Transverse colon (tissue), 4 donors: ENCODE measurements around the gene TP53AIP1. TPM values are rescaled to one million over a fixed set of nuclear protein-coding genes. Genes with fewer than 3 reads are reported as not detected.
A peak's percentile ranks its signal among the peaks of the same experiment; 100 is the strongest.

ENCODE experiments used
- DNase-seq: peaks from one replicate; pipeline ENCODE4 v3.0.0-alpha.2; 2019
- H3K27ac ChIP-seq, 4 donors: fragments of 200-600 bp; sonication (generic); 2 replicates each; pipeline ENCODE4 v1.5.1; 2016 to 2018; ENCODE audit warnings: inconsistent platforms in 4 of 4
- H3K27me3 ChIP-seq: fragments of 200-600 bp; sonication (generic); 2 replicates; pipeline ENCODE4 v1.5.1; 2017; ENCODE audit warnings: inconsistent platforms
- H3K36me3 ChIP-seq, 4 donors: fragments of 200-600 bp; sonication (generic); 2 replicates each; pipeline ENCODE4 v1.5.1; 2017 to 2019; ENCODE audit warnings: inconsistent platforms in 4 of 4
- H3K4me1 ChIP-seq, 4 donors: fragments of 200-600 bp; sonication (generic); 2 replicates each; pipeline ENCODE4 v1.5.1; 2017 to 2020; ENCODE audit warnings: inconsistent platforms in 4 of 4
- H3K4me3 ChIP-seq, 4 donors: fragments of 200-600 bp; sonication (generic); 1 replicate in 1 of 4; 2 replicates in 3 of 4; pipeline versions ENCODE4 v1.5.1 to v1.6.1; 2017 to 2019; ENCODE audit warnings: inconsistent platforms in 4 of 4
- H3K9me3 ChIP-seq, 2 donors: fragments of 200-600 bp; sonication (generic); 2 replicates each; pipeline ENCODE4 v1.5.1; 2017 to 2019; ENCODE audit warnings: inconsistent platforms in 2 of 2
- EP300 ChIP-seq: sonication (generic); formaldehyde crosslinking; IDR thresholded peaks from one replicate; pipeline ENCODE4 v1.6.1; 2017; ENCODE audit warnings: antibody characterized with exemption, low read depth
- POLR2A ChIP-seq: fragments of 450-650 bp; IDR thresholded peaks from one replicate; pipeline ENCODE4 v1.6.1; 2016; ENCODE audit warnings: antibody characterized with exemption, mild to moderate bottlenecking, moderate library complexity
- POLR2AphosphoS5 ChIP-seq, 3 donors: sonication (generic); formaldehyde crosslinking; IDR thresholded peaks; one replicate each; pipeline ENCODE4 v1.6.1; 2016; ENCODE audit warnings: antibody characterized with exemption in 3 of 3
- WGBS, 2 donors: methylation state at CpG; one replicate each; pipeline ENCODE4 v1.1.5; 2018; ENCODE audit warnings: low coverage in 1 of 2; 5-methylcytosine and 5-hydroxymethylcytosine counted together
- in situ Hi-C, 4 donors: fragments of 200-750 bp; cut with MboI; loops; one replicate each; pipeline versions ENCODE4 v1.15.0 to v1.15.1; 2017; ENCODE audit warnings: low sequenced_read_pairs in 3 of 4, low pct_ligation_motif_present in 1 of 4, low pct_unique_long_range_greater_than_20kb in 1 of 4
- intact Hi-C: fragments of 100-400 bp; cut with DNase I; formaldehyde crosslinking; loops from one replicate; pipeline ENCODE4 v1.15.1; 2023; ENCODE audit warnings: low total_unique reads
- total RNA-seq, 4 donors: library from RNA; depleted of rRNA; stranded (reverse); fragments of >200 nt; gene quantifications; one replicate each; pipeline ENCODE4 v1.1.0, GENCODE V29; 2016
- TF ChIP-seq, protein P1 (sequence below), 5 experiments: fragments of 200-600 bp in 3 of 5; fragments of 450-650 bp in 2 of 5; sonication (generic) in 3 of 5; IDR thresholded peaks; 1 replicate in 2 of 5; 2 replicates in 3 of 5; pipeline ENCODE4 v1.5.1; 2016 to 2017; ENCODE audit warnings: antibody characterized with exemption in 5 of 5, inconsistent platforms in 3 of 5, mild to moderate bottlenecking in 2 of 5, moderate library complexity in 1 of 5

The TP53AIP1 gene
- total RNA-seq, 4 donors from 2014 or later: 0.20 to 0.48 (median 0.41) TPM; not detected in 1

DNA sequence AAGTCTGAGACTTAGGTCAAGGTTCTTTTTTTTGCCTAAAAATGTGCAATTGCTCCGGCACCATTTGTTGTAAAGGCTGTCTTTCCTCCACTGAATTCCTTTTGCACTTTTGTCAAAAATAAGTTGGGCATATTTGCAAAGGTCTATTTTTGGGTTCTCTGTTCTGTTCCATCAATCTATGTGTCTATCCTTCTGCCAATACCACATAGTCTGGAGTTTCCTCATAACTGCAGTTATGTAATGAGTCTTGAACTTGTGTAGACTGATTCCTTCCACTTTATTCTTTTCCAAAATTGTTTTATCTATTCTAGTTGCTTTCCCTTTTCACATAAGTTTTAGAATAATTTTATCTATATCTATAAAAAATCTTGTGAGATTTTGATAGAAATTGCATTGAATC, 44.8 kb downstream of the TP53AIP1 start:
- Histone ChIP-seq H3K36me3 (no peaks in the 10 kb centered on the region), H3K9me3 (no peaks in the 10 kb centered on the region), H3K27me3 (no peaks in the 10 kb centered on the region), H3K27ac (no peak overlapping the region), H3K4me3 (no peak overlapping the region), H3K4me1 (peaks cover 0 to 14% (median 0%) of the 10 kb centered on the region in 4 donors)
- WGBS, 2 donors: 92 to 100% methylated on average over 1 of the region's 1 CpG
- TF ChIP-seq POLR2A: no peak
- no peak for TF ChIP-seq EP300
- TF ChIP-seq, protein P1, sequence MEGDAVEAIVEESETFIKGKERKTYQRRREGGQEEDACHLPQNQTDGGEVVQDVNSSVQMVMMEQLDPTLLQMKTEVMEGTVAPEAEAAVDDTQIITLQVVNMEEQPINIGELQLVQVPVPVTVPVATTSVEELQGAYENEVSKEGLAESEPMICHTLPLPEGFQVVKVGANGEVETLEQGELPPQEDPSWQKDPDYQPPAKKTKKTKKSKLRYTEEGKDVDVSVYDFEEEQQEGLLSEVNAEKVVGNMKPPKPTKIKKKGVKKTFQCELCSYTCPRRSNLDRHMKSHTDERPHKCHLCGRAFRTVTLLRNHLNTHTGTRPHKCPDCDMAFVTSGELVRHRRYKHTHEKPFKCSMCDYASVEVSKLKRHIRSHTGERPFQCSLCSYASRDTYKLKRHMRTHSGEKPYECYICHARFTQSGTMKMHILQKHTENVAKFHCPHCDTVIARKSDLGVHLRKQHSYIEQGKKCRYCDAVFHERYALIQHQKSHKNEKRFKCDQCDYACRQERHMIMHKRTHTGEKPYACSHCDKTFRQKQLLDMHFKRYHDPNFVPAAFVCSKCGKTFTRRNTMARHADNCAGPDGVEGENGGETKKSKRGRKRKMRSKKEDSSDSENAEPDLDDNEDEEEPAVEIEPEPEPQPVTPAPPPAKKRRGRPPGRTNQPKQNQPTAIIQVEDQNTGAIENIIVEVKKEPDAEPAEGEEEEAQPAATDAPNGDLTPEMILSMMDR (IDR thresholded peaks at IDR 0.05): no peak
- TF ChIP-seq POLR2AphosphoS5 (IDR thresholded peaks at IDR 0.05): no peak
- intact Hi-C loops: no loop called here
- in situ Hi-C loops: loop anchor here in 2 of 4 donors (25.0 kb wide), 1 partner anchor 439 kb away; no protein-coding TSS in a partner anchor
- no peak for DNase-seq

DNA sequence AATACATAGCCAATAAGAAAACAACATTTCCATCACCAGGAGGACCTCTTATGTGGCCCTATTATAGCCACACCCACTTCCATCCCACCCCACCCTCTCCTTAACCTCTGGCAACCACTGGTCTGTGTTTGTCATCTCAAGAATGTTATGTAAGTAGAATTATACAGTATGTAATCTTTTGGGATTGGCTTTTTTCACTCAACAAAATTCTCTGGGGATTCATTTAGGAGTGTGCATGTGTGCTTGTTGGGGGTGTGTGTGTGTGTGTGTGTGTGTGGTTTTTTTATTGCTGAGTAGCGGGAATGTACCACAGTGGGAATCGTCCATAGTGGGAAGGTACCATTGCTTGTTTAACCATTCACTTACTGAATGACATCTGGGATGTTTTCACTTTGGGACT, 46.3 kb downstream of the TP53AIP1 start:
- WGBS, 2 donors: 20 to 36% methylated on average over 1 to 2 of the region's 2 CpGs
- TF ChIP-seq POLR2AphosphoS5 (IDR thresholded peaks at IDR 0.05): no peak
- no peak for TF ChIP-seq EP300
- TF ChIP-seq, protein P1 (IDR thresholded peaks at IDR 0.05): no peak
- TF ChIP-seq POLR2A: no peak
- Histone ChIP-seq H3K27ac (no peak overlapping the region), H3K4me1 (peaks cover 0 to 19% (median 0%) of the 10 kb centered on the region in 4 donors), H3K36me3 (no peaks in the 10 kb centered on the region), H3K27me3 (peaks cover 9% of the 10 kb centered on the region), H3K9me3 (no peaks in the 10 kb centered on the region), H3K4me3 (no peak overlapping the region)
- intact Hi-C loops (no loop called here), in situ Hi-C loops (loop anchor here in 2 of 4 donors (25.0 kb wide), 1 partner anchor 441 kb away; no protein-coding TSS in a partner anchor)
- DNase-seq: no peak

DNA sequence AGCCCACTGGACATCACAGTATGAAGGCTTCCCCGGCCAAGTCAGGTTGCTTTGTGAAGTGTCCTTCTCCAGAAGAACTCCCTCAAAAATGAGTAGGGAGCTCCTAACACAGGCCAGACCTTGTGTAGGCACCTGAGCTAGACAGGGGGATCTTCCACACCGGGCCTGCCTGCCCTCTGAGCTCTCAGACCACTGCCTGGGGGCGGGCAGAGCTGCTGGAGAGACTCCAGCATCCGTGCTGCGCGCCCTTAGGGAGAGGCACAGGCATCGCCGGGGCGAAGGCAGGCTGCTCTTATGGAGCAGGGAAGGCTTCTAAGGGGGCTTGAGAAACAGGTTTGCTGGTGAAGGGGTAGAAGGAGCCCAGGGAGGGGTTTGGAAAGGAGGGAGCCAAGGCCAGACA, 47.1 kb downstream of the TP53AIP1 start:
- Histone ChIP-seq H3K4me1 (peaks cover 5 to 26% (median 6%) of the 10 kb centered on the region in 4 donors), H3K4me3 (no peak overlapping the region), H3K27me3 (peaks cover 16% of the 10 kb centered on the region), H3K27ac (no peak overlapping the region), H3K36me3 (no peaks in the 10 kb centered on the region), H3K9me3 (no peaks in the 10 kb centered on the region)
- TF ChIP-seq, protein P1 (IDR thresholded peaks at IDR 0.05): no peak
- no peak for TF ChIP-seq POLR2AphosphoS5 (IDR thresholded peaks at IDR 0.05)
- TF ChIP-seq POLR2A: no peak
- no peak for TF ChIP-seq EP300
- in situ Hi-C loops (loop anchor here in 2 of 4 donors (25.0 kb wide), 1 partner anchor 442 kb away; no protein-coding TSS in a partner anchor), intact Hi-C loops (no loop called here)
- 91% methylated on average over 8 of the region's 9 CpGs; no CpG with 5 or more reads in 1 of the 2 donors for WGBS, 2 donors
- no peak for DNase-seq

DNA sequence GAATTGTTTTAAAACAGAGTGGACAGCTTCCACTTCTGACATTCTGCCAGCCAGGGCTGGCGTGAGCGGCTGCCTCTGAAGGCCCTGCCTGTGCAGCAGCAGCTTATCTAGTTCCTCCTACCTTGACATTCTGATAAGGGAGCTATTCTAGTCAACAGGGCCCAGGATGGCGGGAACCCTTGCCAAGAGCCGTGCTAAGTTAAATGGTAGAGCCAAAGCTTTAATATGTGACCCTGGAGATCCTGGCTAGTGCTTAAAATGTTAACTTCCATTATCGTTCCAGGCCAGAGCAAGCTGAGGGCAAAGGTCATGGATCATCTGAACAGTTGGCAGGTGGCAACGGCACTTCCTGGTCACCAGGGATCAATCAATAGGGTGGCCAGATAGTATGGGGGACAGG, 48.0 kb downstream of the TP53AIP1 start:
- no peak for TF ChIP-seq POLR2A
- no peak for TF ChIP-seq EP300
- TF ChIP-seq, protein P1 (IDR thresholded peaks at IDR 0.05): no peak
- TF ChIP-seq POLR2AphosphoS5 (IDR thresholded peaks at IDR 0.05): no peak
- WGBS, 2 donors: 17 to 55% methylated on average over 2 to 6 of the region's 6 CpGs
- H3K27ac ChIP-seq: no peak overlapping the region
- H3K4me3 ChIP-seq: no peak overlapping the region
- intact Hi-C loops (no loop called here), in situ Hi-C loops (loop anchor here in 2 of 4 donors (25.0 kb wide), 1 partner anchor 443 kb away; no protein-coding TSS in a partner anchor)
- no peaks in the 10 kb centered on the region for H3K36me3 ChIP-seq
- H3K4me1 ChIP-seq: peaks cover 6 to 32% (median 11%) of the 10 kb centered on the region in 4 donors
- no peaks in the 10 kb centered on the region for H3K9me3 ChIP-seq
- peak; percentile 42 for DNase-seq
- H3K27me3 ChIP-seq: peaks cover 24% of the 10 kb centered on the region
